Vagina (tissue), 2 donors: Measurements from ENCODE around the gene AXL. TPM values are rescaled to one million over a fixed set of nuclear protein-coding genes. Genes with fewer than 3 reads are reported as not detected.

Experiments
- DNase-seq, 2 donors: peaks; one replicate each; pipeline ENCODE4 v3.0.0-alpha.2; 2017; ENCODE audit errors: extremely low spot score in 2 of 2
- H3K27ac ChIP-seq: fragments of 200-600 bp; sonication (generic); one replicate; pipeline ENCODE4 v1.5.1; 2019
- H3K27me3 ChIP-seq: fragments of 200-600 bp; sonication (generic); one replicate; pipeline ENCODE4 v1.5.1; 2019
- H3K36me3 ChIP-seq, 2 donors: fragments of 200-600 bp; sonication (generic); one replicate each; pipeline ENCODE4 v1.5.1; 2017 to 2019
- H3K4me1 ChIP-seq: fragments of 200-600 bp; sonication (generic); one replicate; pipeline ENCODE4 v1.5.1; 2019
- H3K4me3 ChIP-seq, 2 donors: fragments of 200-600 bp; sonication (generic); 1 replicate in 1 of 2; 2 replicates in 1 of 2; pipeline ENCODE4 v1.5.1; 2016 to 2019
- H3K9me3 ChIP-seq: fragments of 200-600 bp; sonication (generic); one replicate; pipeline ENCODE4 v1.5.1; 2019
- POLR2A ChIP-seq, 2 donors: fragments of 450-650 bp; IDR thresholded peaks; one replicate each; pipeline ENCODE4 v1.6.1; 2017; ENCODE audit warnings: antibody characterized with exemption in 2 of 2, mild to moderate bottlenecking in 2 of 2, moderate library complexity in 2 of 2
- POLR2AphosphoS5 ChIP-seq, 2 donors: sonication (generic); formaldehyde crosslinking; IDR thresholded peaks; one replicate each; pipeline ENCODE4 v1.9.0; 2017; ENCODE audit warnings: antibody characterized with exemption in 2 of 2, mild to moderate bottlenecking in 2 of 2, low read depth in 1 of 2; ENCODE audit not compliant: insufficient read depth in 1 of 2
- intact Hi-C: fragments of 100-400 bp; cut with DNase I; formaldehyde crosslinking; loops from one replicate; pipeline ENCODE4 v1.15.1; 2023
- total RNA-seq: library from RNA; depleted of rRNA; stranded (reverse); fragments of >200 nt; gene quantifications from one replicate; pipeline ENCODE4 v1.2.3, GENCODE V29; 2016
- TF ChIP-seq, protein P1 (sequence below), 3 experiments: fragments of 450-650 bp in 2 of 3; fragments of 200-600 bp in 1 of 3; sonication (generic) in 1 of 3; IDR thresholded peaks; one replicate each; pipeline ENCODE4 v1.5.1; 2017 to 2019; ENCODE audit warnings: antibody characterized with exemption in 3 of 3, mild to moderate bottlenecking in 2 of 3, moderate library complexity in 2 of 3

Gene AXL
- total RNA-seq, 1 donor from 2014 or later: 53.5 TPM

DNA sequence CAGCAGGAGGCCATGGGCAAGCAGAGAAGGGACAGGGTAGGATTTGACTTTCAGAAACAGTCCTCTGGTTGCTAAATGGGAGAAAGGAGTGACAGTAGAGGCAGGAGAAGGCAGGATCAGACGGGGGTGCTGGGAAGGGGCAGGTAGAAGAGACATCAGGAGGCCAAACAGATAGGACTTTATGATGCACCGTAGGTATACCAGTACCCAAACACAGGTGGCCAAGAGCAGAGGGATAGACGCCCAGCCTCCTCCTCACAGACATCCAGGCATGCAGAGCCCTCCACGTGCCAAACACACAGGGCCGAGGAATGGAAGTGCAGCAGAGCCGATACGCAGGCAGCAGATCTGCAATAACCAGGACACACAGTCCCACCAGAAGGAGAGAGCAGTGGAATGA, 1.3 kb upstream of the AXL start:
- Histone ChIP-seq H3K4me3 (peak overlapping the region in 1 of 2 donors; percentile 61), H3K27me3 (no peaks in the 10 kb centered on the region), H3K27ac (peak overlapping the region; percentile 95), H3K9me3 (no peaks in the 10 kb centered on the region), H3K4me1 (peaks cover 30% of the 10 kb centered on the region), H3K36me3 (no peaks in the 10 kb centered on the region)
- TF ChIP-seq POLR2A (IDR thresholded peaks at IDR 0.05): no peak
- TF ChIP-seq, protein P1, sequence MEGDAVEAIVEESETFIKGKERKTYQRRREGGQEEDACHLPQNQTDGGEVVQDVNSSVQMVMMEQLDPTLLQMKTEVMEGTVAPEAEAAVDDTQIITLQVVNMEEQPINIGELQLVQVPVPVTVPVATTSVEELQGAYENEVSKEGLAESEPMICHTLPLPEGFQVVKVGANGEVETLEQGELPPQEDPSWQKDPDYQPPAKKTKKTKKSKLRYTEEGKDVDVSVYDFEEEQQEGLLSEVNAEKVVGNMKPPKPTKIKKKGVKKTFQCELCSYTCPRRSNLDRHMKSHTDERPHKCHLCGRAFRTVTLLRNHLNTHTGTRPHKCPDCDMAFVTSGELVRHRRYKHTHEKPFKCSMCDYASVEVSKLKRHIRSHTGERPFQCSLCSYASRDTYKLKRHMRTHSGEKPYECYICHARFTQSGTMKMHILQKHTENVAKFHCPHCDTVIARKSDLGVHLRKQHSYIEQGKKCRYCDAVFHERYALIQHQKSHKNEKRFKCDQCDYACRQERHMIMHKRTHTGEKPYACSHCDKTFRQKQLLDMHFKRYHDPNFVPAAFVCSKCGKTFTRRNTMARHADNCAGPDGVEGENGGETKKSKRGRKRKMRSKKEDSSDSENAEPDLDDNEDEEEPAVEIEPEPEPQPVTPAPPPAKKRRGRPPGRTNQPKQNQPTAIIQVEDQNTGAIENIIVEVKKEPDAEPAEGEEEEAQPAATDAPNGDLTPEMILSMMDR (IDR thresholded peaks at IDR 0.05): no peak
- TF ChIP-seq POLR2AphosphoS5 (IDR thresholded peaks at IDR 0.05; ENCODE audit: insufficient read depth in 1 of 2, low read depth in 1 of 2): no peak
- intact Hi-C loops: loop anchor here (5.0 kb wide), 1 partner anchor 45 kb away; the partner anchor contains the start of gene HNRNPUL1
- no peak for DNase-seq

DNA sequence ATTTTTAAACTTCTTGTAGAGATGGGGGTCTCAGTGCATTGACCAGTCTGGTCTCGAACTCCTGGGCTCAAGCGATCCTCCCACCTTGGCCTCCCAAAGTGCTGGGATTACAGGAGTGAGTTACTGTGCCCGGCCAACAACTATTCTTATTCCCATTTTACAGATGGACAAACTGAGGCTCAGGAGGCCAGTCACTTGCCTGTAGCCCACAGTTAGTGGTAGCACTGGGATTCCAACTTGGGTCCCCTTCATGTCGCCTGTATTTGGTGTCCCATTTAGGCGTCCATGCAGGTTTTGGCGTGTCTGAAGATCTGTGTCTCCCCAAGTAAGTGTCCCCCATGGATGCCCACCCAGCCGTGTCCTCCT, 791 bp upstream of the AXL start:
- H3K9me3 ChIP-seq: no peaks in the 10 kb centered on the region
- H3K27me3 ChIP-seq: no peaks in the 10 kb centered on the region
- TF ChIP-seq, protein P1 (IDR thresholded peaks at IDR 0.05): no peak
- TF ChIP-seq POLR2AphosphoS5 (IDR thresholded peaks at IDR 0.05; ENCODE audit: insufficient read depth in 1 of 2, low read depth in 1 of 2): no peak
- TF ChIP-seq POLR2A (IDR thresholded peaks at IDR 0.05): no peak
- peaks cover 35% of the 10 kb centered on the region for H3K4me1 ChIP-seq
- H3K27ac ChIP-seq: peak overlapping the region; percentile 95
- peak overlapping the region; percentile 61 to 90 for H3K4me3 ChIP-seq
- intact Hi-C loops: loop anchor here (5.0 kb wide), 1 partner anchor 44 kb away; the partner anchor contains the start of gene HNRNPUL1
- DNase-seq: no peak
- H3K36me3 ChIP-seq: no peaks in the 10 kb centered on the region

- intact Hi-C loops: loop anchor here (5.0 kb wide), 1 partner anchor 42 kb away; the partner anchor contains the start of gene HNRNPUL1
- peak overlapping the region; percentile 95 for H3K27ac ChIP-seq
- TF ChIP-seq POLR2AphosphoS5 (IDR thresholded peaks at IDR 0.05; ENCODE audit: insufficient read depth in 1 of 2, low read depth in 1 of 2) (peak in 1 of 2 donors; percentile 69), POLR2A (IDR thresholded peaks at IDR 0.05) (no peak)
- TF ChIP-seq, protein P1 (IDR thresholded peaks at IDR 0.05): no peak
- H3K4me3 ChIP-seq: peak overlapping the region; percentile 61 to 90
- no peaks in the 10 kb centered on the region for H3K27me3 ChIP-seq
- H3K4me1 ChIP-seq: peaks cover 47% of the 10 kb centered on the region
- H3K36me3 ChIP-seq: no peaks in the 10 kb centered on the region
- no peaks in the 10 kb centered on the region for H3K9me3 ChIP-seq
- no peak for DNase-seq
These were observed 1.0 kb downstream of the AXL start for GRCh38 chr19:41219924-41220567.

DNA sequence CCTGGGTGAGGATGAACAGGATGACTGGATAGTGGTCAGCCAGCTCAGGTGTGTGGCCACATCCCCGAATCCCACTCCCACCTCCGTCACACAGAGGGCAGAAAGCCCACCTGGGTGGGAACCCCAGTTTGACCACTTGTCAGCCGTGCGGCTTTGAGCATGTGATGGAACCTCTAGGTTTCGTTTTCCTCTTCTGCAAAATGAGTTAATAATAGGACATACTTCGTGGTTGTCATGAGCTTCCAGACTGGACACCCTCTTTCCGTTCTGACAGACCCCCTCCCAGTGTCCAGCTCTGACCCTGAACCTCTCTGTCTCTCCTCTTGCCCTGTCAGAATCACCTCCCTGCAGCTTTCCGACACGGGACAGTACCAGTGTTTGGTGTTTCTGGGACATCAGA, 1.8 kb downstream of the AXL start:
- Histone ChIP-seq H3K4me3 (peak overlapping the region; percentile 61 to 90), H3K36me3 (no peaks in the 10 kb centered on the region), H3K4me1 (peaks cover 55% of the 10 kb centered on the region), H3K9me3 (no peaks in the 10 kb centered on the region), H3K27me3 (no peaks in the 10 kb centered on the region), H3K27ac (peak overlapping the region; percentile 95)
- DNase-seq: no peak
- no peak for TF ChIP-seq POLR2AphosphoS5 (IDR thresholded peaks at IDR 0.05; ENCODE audit: insufficient read depth in 1 of 2, low read depth in 1 of 2)
- TF ChIP-seq, protein P1 (IDR thresholded peaks at IDR 0.05): no peak
- no peak for TF ChIP-seq POLR2A (IDR thresholded peaks at IDR 0.05)
- intact Hi-C loops: no loop called here

GRCh38 chr19:41221514-41222205, 2.6 kb downstream of the AXL start:
- peak overlapping the region; percentile 95 for H3K27ac ChIP-seq
- TF ChIP-seq POLR2AphosphoS5 (IDR thresholded peaks at IDR 0.05; ENCODE audit: insufficient read depth in 1 of 2, low read depth in 1 of 2) (no peak), POLR2A (IDR thresholded peaks at IDR 0.05) (no peak)
- TF ChIP-seq, protein P1 (IDR thresholded peaks at IDR 0.05): no peak

More at GRCh38 chr19:41221514-41222205, 2.6 kb downstream of the AXL start:
- DNase-seq: no peak
- Histone ChIP-seq H3K36me3 (no peaks in the 10 kb centered on the region), H3K4me3 (no peak overlapping the region), H3K9me3 (no peaks in the 10 kb centered on the region), H3K4me1 (peaks cover 63% of the 10 kb centered on the region), H3K27me3 (no peaks in the 10 kb centered on the region)
- intact Hi-C loops: no loop called here
